GM19239 (cell line): ENCODE measurements around the gene SPTLC2.
"Not testable (repeated sequence)": the region's sequence is repeated elsewhere in the genome, so short reads cannot be mapped to it uniquely, and the experiment has no call there.

Experiments
- DNase-seq: peaks from one replicate; pipeline ENCODE4 v3.0.0; 2011; ENCODE audit warnings: low spot score; ENCODE audit not compliant: insufficient read length
- FAIRE-seq: peaks from 2 replicates; lab custom pipeline; 2011; peaks lifted over from hg19 to GRCh38; lab: Jason Lieb, UNC

The SPTLC2 gene

GRCh38 chr14:77559381-77559780 lies 57.1 kb downstream of the SPTLC2 start:
- no peak for FAIRE-seq
- no peak for DNase-seq

DNA sequence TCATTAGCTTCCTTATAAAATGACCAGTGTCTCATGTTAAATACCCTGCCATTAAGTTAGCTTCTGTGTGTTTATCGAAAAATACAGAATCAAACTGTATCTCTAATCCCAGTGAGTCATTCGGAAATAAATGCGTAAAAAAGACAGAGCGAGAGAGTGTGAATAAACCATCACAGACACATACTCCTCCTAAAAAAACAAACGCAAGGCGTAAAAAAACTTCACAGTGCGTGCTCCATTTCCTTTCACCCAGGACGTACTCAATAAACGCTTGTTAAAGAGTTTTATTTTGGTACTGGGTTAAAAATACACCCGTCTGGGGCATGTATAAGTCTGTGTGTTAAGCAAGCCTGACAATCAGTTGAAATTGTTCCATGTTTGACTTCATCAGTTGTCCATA lies 59.0 kb downstream of the SPTLC2 start:
- no peak for DNase-seq
- FAIRE-seq, result peak; percentile 18

DNA sequence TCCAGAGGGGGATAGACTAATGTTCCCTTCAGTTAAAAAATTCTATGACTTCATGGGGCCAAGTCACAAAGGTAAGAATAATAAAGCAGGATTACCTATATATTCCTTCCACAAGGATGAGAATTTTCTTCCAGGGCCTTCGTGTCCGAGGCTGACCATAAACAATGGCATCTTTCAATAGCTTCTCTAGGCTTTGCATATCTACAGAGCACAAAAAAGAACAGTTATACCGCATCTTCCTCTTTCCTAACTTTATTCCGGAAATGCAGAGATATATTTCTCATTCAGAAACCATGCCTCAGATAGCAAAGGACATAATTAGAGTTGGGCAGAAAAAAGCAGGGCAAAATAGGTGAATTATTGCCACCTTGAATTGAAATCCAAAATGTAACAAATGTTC lies 59.5 kb downstream of the SPTLC2 start:
- no peak for DNase-seq
- FAIRE-seq, result peak; percentile 54

DNA sequence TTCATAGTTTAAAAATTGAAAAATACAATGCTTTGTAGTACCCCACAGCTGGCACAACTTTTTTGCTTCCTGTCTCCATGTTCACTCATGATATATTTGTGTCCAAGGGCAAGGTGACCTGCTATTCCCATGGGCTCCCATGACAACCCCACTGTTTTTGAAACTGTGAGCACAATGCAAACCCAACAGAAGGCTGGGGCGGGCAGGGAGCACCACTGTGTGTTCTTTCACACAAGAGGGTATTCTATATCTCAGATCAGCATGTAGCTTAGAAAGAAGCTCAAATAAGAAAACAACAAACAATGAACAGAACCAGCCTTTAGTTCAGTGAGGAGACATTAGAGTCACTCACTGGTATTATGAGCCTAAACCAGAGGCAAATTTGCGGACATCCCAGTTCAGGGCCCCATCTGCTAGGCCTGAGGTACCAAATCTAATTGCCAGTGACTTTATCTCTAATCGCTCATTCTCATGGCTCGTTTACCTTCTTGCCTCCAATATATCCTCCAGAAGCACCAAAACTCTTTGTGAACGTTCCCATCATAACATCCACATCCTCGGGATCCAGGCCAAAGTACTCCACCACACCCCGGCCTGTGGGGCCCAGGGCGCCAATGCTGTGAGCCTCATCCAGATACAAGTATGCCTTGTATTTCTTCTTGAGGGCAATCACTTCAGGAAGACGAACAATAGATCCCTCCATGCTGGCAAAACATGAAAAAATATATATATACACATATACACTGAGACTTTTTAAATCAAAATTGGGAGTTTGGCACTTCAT lies 61.4 kb downstream of the SPTLC2 start:
- FAIRE-seq (no peak), DNase-seq (no peak)

GRCh38 chr14:77554207-77554606 lies 62.2 kb downstream of the SPTLC2 start:
- no peak for DNase-seq
- FAIRE-seq, result peak; percentile 98

DNA sequence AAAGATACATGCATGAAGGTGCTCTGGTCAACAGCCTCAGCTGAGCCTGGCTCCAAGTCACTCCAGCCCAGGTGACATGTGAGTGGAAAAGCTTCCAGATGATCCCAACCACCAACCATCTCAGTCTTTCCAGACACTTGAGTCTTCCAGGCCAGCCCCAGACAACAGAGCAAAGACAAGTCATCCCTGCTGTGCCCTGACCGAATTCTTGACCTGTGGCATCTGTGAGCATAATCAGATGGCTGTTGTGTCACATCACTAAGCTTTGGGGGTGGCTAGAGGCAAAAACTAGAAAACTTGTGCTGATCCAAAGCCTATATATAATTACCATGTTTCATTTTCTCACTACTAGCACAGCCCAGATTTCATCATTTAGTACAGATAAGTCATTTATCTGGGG lies 67.0 kb downstream of the SPTLC2 start:
- DNase-seq, result no peak
- FAIRE-seq, result no peak

- no peak for FAIRE-seq
- DNase-seq, result no peak
These were observed 68.8 kb downstream of the SPTLC2 start for GRCh38 chr14:77547512-77548180.

DNA sequence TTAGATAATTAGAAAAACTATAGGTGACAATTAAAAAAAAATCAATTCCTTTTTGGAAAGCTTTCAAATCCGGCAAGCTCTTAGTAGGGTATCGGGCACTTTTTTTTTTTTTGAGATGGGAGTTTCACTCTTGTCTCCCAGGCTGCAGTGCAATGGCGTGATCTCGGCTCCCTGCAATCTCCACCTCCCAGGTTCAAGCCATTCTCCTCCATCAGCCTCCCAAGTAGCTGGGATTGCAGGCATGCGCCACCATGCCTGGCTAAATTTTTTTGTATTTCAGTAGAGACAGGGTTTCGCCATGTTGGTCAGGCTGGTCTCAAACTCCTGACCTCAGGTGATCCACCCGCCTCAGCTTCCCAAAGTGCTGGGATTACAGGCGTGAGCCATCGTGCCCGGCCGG lies 71.3 kb downstream of the SPTLC2 start:
- not testable (repeated sequence) for FAIRE-seq, DNase-seq

- DNase-seq, result no peak
- no peak for FAIRE-seq
These were observed 71.9 kb downstream of the SPTLC2 start for GRCh38 chr14:77544571-77544970.

DNA sequence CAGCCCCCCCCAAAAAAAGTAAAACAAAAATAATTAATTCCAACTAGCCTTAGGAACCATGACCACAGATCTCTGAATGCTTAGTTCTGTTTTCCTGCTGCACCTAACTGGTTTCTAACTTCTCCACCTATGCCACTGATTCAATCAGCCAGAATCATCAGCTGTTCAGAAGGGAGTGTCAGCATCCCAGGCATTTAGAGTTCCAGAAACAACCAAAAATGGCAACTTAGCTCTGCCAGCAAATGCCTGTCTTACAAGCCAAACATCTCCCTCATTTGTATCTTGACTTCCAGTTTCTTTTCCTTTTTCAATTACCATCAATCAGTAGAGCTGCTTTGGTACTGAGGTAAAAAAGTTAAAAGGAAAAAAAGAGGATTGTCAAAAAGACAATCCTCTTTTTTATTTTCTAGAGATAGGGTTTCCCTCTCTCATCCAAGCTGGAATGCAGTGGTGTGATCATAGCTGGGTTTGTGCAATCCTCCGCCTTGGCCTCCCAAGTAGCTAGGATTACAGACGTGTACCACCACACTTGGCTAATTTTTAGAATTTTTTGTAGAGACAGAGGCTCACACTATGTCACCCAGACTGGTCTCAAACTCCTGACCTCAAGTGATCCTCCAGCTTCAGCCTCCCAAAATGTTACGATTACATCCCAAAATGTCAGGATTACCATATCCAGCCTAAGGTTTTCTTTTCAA lies 72.7 kb downstream of the SPTLC2 start:
- DNase-seq, result no peak
- no peak for FAIRE-seq

DNA sequence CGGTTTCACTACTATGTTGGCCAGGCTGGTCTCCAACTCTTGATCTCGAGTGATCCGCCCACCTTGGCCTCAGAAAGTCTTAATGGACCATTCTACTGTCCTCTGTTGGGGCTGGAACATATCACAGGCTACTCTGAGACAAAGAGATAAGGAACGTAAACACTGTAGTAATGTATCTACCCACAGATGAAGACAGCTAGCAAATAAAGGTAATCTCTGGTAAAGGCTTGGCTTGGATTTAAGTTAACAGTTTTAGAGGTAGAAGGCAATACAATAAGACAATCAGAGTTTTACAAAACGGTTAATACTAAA lies 73.2 kb downstream of the SPTLC2 start:
- FAIRE-seq (no peak), DNase-seq (no peak)

DNA sequence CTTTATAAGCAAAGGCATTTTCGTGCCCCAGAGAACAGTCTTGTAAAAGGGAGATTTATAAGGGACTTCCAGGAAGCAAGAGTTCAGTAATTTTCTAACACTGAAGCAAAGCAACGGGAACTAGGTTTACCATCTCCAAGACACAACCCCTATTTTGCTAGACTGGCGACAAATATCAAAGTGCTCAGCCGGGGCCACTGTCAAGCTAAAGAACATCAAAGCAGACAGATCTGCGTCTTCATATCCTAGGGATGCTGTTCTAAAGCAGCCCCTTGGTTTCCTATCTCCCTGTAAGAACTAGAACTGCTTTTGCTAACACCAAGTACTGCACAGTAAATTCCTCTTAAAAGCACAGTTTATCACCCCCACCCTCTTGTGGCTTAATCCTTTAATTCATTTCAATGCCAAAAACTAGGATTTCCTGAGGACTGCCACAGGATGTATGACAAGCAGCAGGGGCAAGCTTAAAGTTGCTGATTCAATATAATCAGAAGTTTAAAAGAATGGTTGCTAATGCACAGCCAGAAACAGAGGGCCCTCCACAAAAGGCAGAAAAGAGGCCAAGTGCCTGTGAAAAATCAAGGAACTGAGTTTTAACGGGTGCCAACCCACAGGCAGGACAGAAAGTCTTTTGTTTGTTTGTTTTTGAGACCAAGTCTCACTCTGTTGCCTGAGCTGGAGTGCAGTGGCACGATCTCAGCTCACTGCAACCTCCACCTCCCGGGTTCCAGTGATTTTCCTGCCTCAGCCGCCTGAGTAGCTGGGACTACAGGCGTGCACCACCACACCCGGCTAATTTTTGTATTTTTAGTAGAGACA lies 73.8 kb downstream of the SPTLC2 start:
- DNase-seq, result no peak
- peak; percentile 45 for FAIRE-seq

DNA sequence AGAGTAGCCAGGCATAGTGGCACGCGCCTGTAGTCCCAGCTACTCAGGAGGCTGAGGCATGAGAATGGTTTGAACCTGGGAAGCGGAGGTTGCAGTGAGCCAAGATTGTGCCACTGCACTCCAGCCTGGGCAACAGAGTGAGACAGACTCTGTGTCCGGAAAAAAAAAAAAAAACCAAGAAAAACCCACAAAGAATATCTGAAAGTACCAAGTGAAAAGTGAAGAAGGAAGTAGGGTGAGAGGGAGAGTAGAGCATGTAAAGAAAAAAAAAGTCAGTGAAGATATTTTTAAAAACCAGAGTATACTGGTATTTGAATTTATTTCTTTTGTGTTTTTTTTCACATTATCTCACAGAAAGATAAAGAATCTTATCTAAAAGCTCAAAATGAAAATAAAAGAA lies 74.5 kb downstream of the SPTLC2 start:
- FAIRE-seq (peak; percentile 40), DNase-seq (no peak)

DNA sequence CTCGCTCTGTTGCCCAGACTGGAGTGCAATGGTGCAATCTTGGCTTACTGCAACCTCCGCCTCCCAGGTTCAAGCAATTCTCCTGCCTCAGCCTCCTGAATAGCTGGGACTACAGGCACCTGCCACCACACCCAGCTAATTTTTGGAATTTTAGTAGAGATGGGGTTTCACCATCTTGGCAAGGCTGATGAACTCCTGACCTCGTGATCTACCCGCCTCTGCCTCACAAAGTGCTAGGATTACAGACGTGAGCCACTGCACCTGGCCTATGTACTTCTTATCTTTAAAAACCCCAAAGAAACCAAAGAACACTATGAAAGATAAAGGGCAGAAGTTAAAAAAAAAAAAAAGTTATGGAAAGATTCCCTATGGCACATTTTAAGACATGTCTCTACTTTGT lies 79.5 kb downstream of the SPTLC2 start:
- FAIRE-seq, DNase-seq: not testable (repeated sequence)

DNA sequence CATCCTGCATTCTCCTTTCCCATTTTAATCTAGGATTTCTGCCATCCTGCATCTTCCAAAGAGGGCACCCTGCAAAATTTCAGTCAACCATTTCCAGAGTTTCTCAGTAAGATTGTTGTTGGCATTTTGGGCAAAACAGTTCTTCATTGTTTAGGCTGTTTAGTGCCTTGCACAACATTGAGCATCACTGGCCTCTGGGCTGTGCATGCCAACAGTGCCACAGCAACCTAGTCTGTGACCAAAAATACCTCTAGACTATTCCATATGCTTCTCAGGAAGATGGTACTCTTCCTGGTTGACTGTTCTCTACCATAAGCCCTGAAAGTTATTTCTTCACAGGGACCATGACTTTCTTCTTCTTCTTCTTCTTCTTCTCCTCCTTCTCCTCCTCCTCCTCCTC lies 85.4 kb downstream of the SPTLC2 start:
- FAIRE-seq (peak; percentile 63), DNase-seq (no peak)

- FAIRE-seq (no peak), DNase-seq (no peak)
These were observed 86.5 kb downstream of the SPTLC2 start for GRCh38 chr14:77529963-77530362.

DNA sequence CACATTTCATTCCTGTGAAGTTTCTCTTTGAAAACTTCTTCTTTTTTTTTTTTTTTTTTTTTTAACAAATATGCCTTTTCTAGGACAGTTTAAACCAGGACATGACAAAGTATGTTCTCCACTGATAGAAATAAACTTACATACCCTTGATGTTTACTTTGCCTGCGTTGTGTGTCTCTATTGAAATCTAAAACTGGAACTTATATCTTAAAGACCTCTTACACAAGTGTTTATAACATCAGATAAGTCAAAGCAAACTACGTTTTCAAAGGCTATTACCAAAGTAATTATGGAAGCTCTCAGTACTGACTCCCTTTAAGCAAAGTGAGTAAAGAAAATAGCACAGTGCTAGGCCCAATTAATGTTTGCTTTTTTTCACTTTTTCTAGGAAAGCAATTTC lies 87.2 kb downstream of the SPTLC2 start:
- DNase-seq (no peak), FAIRE-seq (peak; percentile 40)

- FAIRE-seq, result not testable (repeated sequence)
These were observed 87.7 kb downstream of the SPTLC2 start for GRCh38 chr14:77528701-77529100.

GRCh38 chr14:77526266-77526665 lies 90.2 kb downstream of the SPTLC2 start:
- DNase-seq (no peak), FAIRE-seq (no peak)

More at GRCh38 chr14:77528701-77529100, 87.7 kb downstream of the SPTLC2 start:
- DNase-seq, result not testable (repeated sequence)

DNA sequence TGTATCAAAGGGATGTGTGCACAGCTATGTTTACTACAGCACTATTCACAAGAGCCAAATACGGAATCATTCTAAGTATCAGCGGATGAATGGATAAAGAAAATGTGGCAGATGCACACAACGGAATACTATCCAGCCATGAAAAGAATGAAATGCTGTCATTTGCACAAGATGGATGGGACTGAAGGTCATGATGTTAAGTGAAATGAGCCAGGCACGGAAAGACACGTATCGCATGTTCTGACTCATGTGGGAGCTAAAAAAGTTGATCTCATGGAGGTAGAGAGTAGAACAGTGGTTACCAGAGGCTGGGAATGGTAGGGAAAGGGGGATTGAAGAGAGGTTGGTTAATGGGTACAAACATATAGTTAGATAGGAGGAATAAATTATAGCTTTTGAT lies 91.9 kb downstream of the SPTLC2 start:
- DNase-seq, result no peak
- no peak for FAIRE-seq
